ENCODE data around the gene GLB1L2. TPM values are rescaled to one million over a fixed set of nuclear protein-coding genes. Genes with fewer than 3 reads are reported as not detected.

GLB1L2 gene
- total RNA-seq, 1 experiment from 2014 or later: 27.1 TPM

GRCh38 chr11:134407321-134407828 is 75.6 kb downstream of the GLB1L2 start:
- no peaks in the 10 kb centered on the region for H3K36me3 ChIP-seq (ENCODE audit: control insufficient read depth in 1 of 2, insufficient read depth in 2 of 2, low read length in 2 of 2)
- no peak overlapping the region for H3K27ac ChIP-seq (ENCODE audit: low read depth, low read length)
- no peaks in the 10 kb centered on the region for H3K9me3 ChIP-seq (ENCODE audit: control insufficient read depth in 1 of 2, insufficient read depth in 1 of 2, low read depth in 1 of 2, low read length in 2 of 2)
- H2AFZ ChIP-seq (ENCODE audit: low read depth, low read length, poor library complexity, severe bottlenecking): no peak overlapping the region
- peaks cover 10% of the 10 kb centered on the region; the same call in 1 of the 2 replicates for H3K27me3 ChIP-seq (ENCODE audit: insufficient read depth, low read length)
- ATAC-seq (no peak), DNase-seq (ENCODE audit: low read depth, low spot score) (no peak)
- peaks cover 0 to 3% of the 10 kb centered on the region in 2 experiments; a peak in 1 of 4 replicates for H3K4me1 ChIP-seq (ENCODE audit: control insufficient read depth in 1 of 2, insufficient read depth in 2 of 2, low read length in 2 of 2)
- no peaks in the 10 kb centered on the region for H4K20me1 ChIP-seq (ENCODE audit: insufficient read depth)
- intact Hi-C loops (cut with micrococcal nuclease): no loop called here
- H3K9me2 ChIP-seq (ENCODE audit: insufficient read depth): no peaks in the 10 kb centered on the region
- H3K4me3 ChIP-seq (replicated peaks in 1 of 2; ENCODE audit: low read depth in 1 of 2, low read length in 2 of 2): no peak overlapping the region
- no TSS peak for BruUV-seq (replicated peaks)
- H3K9ac ChIP-seq (ENCODE audit: low read length): no peak overlapping the region
- no peak overlapping the region for H3K4me2 ChIP-seq (ENCODE audit: low read length)
- ChIA-PET CTCF (no interaction called here), POLR2A (no interaction called here), RAD21 (ENCODE audit: low non-redundant PET in 1 of 2, low total read pairs in 2 of 2, uncharacterized antibody in 2 of 2, unreplicated experiment in 2 of 2) (no interaction called here)
- H3K79me2 ChIP-seq (ENCODE audit: insufficient read depth, low read length): no peaks in the 10 kb centered on the region
- TF ChIP-seq ZFX (IDR thresholded peaks at IDR 0.05) (no peak), CTCF (IDR thresholded peaks at IDR 0.05 in 2 of 3, conservative IDR thresholded peaks at IDR 0.05 in 1 of 3; ENCODE audit: borderline replicate concordance in 1 of 3, insufficient read depth in 1 of 3, low read depth in 2 of 3, low read length in 2 of 3) (no peak), JUND (IDR thresholded peaks at IDR 0.05) (no peak), TCF7L2 (IDR thresholded peaks at IDR 0.05; ENCODE audit: borderline replicate concordance, extremely low read depth, insufficient read depth, insufficient read length) (no peak), EZH2 (IDR thresholded peaks at IDR 0.05) (no peak), ATF3 (IDR thresholded peaks at IDR 0.05) (no peak), POLR2AphosphoS5 (IDR thresholded peaks at IDR 0.05; ENCODE audit: low read depth, low read length) (no peak), POLR2A (IDR thresholded peaks at IDR 0.05; ENCODE audit: borderline replicate concordance, extremely low read depth, insufficient read depth, insufficient read length) (no peak), SIN3A (IDR thresholded peaks at IDR 0.05; ENCODE audit: low read depth) (no peak), ZNF274 (IDR thresholded peaks at IDR 0.05; ENCODE audit: low read depth, low read length) (no peak), RAD21 (IDR thresholded peaks at IDR 0.05; ENCODE audit: low read depth) (no peak), SRF (IDR thresholded peaks at IDR 0.05; ENCODE audit: low read depth) (no peak), CBX3 (IDR thresholded peaks at IDR 0.05; ENCODE audit: low read depth) (no peak), ZBTB33 (IDR thresholded peaks at IDR 0.05; ENCODE audit: extremely low read depth, insufficient replicate concordance, low read length) (no peak), EGR1 (IDR thresholded peaks at IDR 0.05; ENCODE audit: low read depth) (no peak), YY1 (IDR thresholded peaks at IDR 0.05; ENCODE audit: extremely low read depth, insufficient replicate concordance, low read depth, low read length) (no peak), FOSL1 (IDR thresholded peaks at IDR 0.05; ENCODE audit: low read depth) (no peak), MAX (IDR thresholded peaks at IDR 0.05) (no peak)

All from HCT116 (cell line).